HepG2 (cell line): ENCODE measurements around the gene IRF1. TPM values are rescaled to one million over a fixed set of nuclear protein-coding genes. Genes with fewer than 3 reads are reported as not detected.

Experiments
- ATRX ChIP-seq: sonication (generic); formaldehyde crosslinking; IDR thresholded peaks from 2 replicates; pipeline ENCODE4 v1.4.0; 2020; ENCODE audit warnings: missing genetic modification reagents, borderline replicate concordance
- EZH2 ChIP-seq: conservative IDR thresholded peaks from 2 replicates; pipeline ENCODE4 v1.6.1; 2012; ENCODE audit warnings: mild to moderate bottlenecking, low read depth, low read length, moderate library complexity
- FLYWCH1 ChIP-seq: sonication (generic); formaldehyde crosslinking; IDR thresholded peaks from 2 replicates; pipeline ENCODE4 v1.8.1; 2023; ENCODE audit warnings: mild to moderate bottlenecking, missing genetic modification reagents
- FOXM1 ChIP-seq: sonication (generic); formaldehyde crosslinking; IDR thresholded peaks from 2 replicates; pipeline ENCODE4 v1.5.0; 2020; ENCODE audit warnings: missing genetic modification reagents
- HNF4A ChIP-seq: sonication (generic); formaldehyde crosslinking; IDR thresholded peaks from 2 replicates; pipeline ENCODE4 v1.4.0; 2020; ENCODE audit warnings: missing genetic modification reagents
- HNRNPLL ChIP-seq: fragments of 200-400 bp; formaldehyde crosslinking; IDR thresholded peaks from 2 replicates; pipeline ENCODE4 v1.6.1; 2017; ENCODE audit warnings: mild to moderate bottlenecking, low read depth, low read length; ENCODE audit not compliant: poor library complexity, severe bottlenecking
- SALL2 ChIP-seq: sonication (generic); formaldehyde crosslinking; IDR thresholded peaks from 2 replicates; pipeline ENCODE4 v1.8.1; 2023; ENCODE audit warnings: mild to moderate bottlenecking, missing genetic modification reagents, inconsistent platforms
- SNAI1 ChIP-seq: sonication (generic); formaldehyde crosslinking; IDR thresholded peaks from 2 replicates; pipeline ENCODE4 v1.5.0; 2020; ENCODE audit warnings: mild to moderate bottlenecking, missing genetic modification reagents, borderline replicate concordance
- SOX5 ChIP-seq: IDR thresholded peaks from 2 replicates; pipeline ENCODE4 v1.6.1; 2016; ENCODE audit warnings: borderline replicate concordance
- XBP1 ChIP-seq: sonication (generic); formaldehyde crosslinking; IDR thresholded peaks from 2 replicates; pipeline ENCODE4 v1.5.0; 2020; ENCODE audit warnings: missing genetic modification reagents
- ZMYM3 ChIP-seq: sonication (generic); formaldehyde crosslinking; IDR thresholded peaks from 2 replicates; pipeline ENCODE4 v1.5.1; 2020; ENCODE audit warnings: mild to moderate bottlenecking, missing genetic modification reagents
- ZNF138 ChIP-seq: sonication (generic); formaldehyde crosslinking; IDR thresholded peaks from 2 replicates; pipeline ENCODE4 v1.5.0; 2020; ENCODE audit warnings: mild to moderate bottlenecking, low read depth, missing genetic modification reagents
- ZNF205 ChIP-seq: IDR thresholded peaks from 2 replicates; pipeline ENCODE4 v1.6.1; 2018; ENCODE audit warnings: missing biosample characterization, missing genetic modification reagents
- ZNF224 ChIP-seq: sonication (generic); formaldehyde crosslinking; IDR thresholded peaks from 2 replicates; pipeline ENCODE4 v1.5.0; 2020; ENCODE audit warnings: mild to moderate bottlenecking, missing genetic modification reagents
- ZNF225 ChIP-seq: sonication (generic); formaldehyde crosslinking; IDR thresholded peaks from 2 replicates; pipeline ENCODE4 v1.4.0; 2020; ENCODE audit warnings: mild to moderate bottlenecking, missing genetic modification reagents
- ZNF253 ChIP-seq: sonication (generic); formaldehyde crosslinking; IDR thresholded peaks from 2 replicates; pipeline ENCODE4 v1.8.0; 2022; ENCODE audit warnings: mild to moderate bottlenecking, missing genetic modification reagents, borderline replicate concordance
- ZNF30 ChIP-seq: sonication (generic); formaldehyde crosslinking; IDR thresholded peaks from 2 replicates; pipeline ENCODE4 v1.5.0; 2020; ENCODE audit warnings: mild to moderate bottlenecking, missing genetic modification reagents
- ZNF431 ChIP-seq: sonication (generic); formaldehyde crosslinking; IDR thresholded peaks from 2 replicates; pipeline ENCODE4 v1.9.0; 2022; ENCODE audit warnings: missing genetic modification reagents, low read depth, mild to moderate bottlenecking, borderline replicate concordance
- ZNF44 ChIP-seq: sonication (generic); formaldehyde crosslinking; IDR thresholded peaks from 2 replicates; pipeline ENCODE4 v1.5.1; 2020; ENCODE audit warnings: mild to moderate bottlenecking, missing genetic modification reagents
- ZNF644 ChIP-seq: IDR thresholded peaks from 2 replicates; pipeline ENCODE4 v1.6.1; 2016; ENCODE audit warnings: low read depth
- polyA plus RNA-seq, 8 experiments: library from polyadenylated mRNA; depleted of rRNA in 3 of 8; stranded (reverse) in 7 of 8; unstranded in 1 of 8; fragments of >200 nt; fragmentation: Illumina TruSeq in 4 of 8; extraction: Trizol in 4 of 8; gene quantifications; 2 replicates each; pipeline versions ENCODE4 v1.2.1 to v1.2.3, GENCODE V29; 2011 to 2016; ENCODE audit warnings: low read depth in 4 of 8, missing spikeins in 1 of 8, mixed read lengths in 1 of 8; ENCODE audit not compliant: insufficient read depth in 1 of 8
- total RNA-seq, 5 experiments: library from RNA; depleted of rRNA; stranded (reverse); fragments of >200 nt; fragmentation: Illumina TruSeq; extraction: Trizol; gene quantifications; 2 replicates each; pipeline ENCODE4 v1.2.3, GENCODE V29; 2016; ENCODE audit warnings: low read depth in 1 of 5
- TF ChIP-seq, protein P1 (sequence below): sonication (generic); formaldehyde crosslinking; IDR thresholded peaks from 2 replicates; pipeline ENCODE4 v1.5.0; 2020; ENCODE audit warnings: missing genetic modification reagents
- TF ChIP-seq, protein P2 (sequence below): sonication (generic); formaldehyde crosslinking; IDR thresholded peaks from 2 replicates; pipeline ENCODE4 v1.5.0; 2020; ENCODE audit warnings: missing genetic modification reagents, mild to moderate bottlenecking, borderline replicate concordance
- TF ChIP-seq, protein P3 (sequence below): IDR thresholded peaks from 2 replicates; pipeline ENCODE4 v1.6.1; 2016; ENCODE audit warnings: missing genetic modification reagents, missing compliant biosample characterization
- TF ChIP-seq, protein P4 (sequence below): sonication (generic); formaldehyde crosslinking; conservative IDR thresholded peaks from 2 replicates; pipeline ENCODE4 v1.4.0; 2020; ENCODE audit warnings: missing genetic modification reagents
- TF ChIP-seq, protein P5 (sequence below): sonication (generic); formaldehyde crosslinking; IDR thresholded peaks from 2 replicates; pipeline ENCODE4 v1.5.0; 2020; ENCODE audit warnings: mild to moderate bottlenecking, missing genetic modification reagents

Gene IRF1
- total and polyA plus RNA-seq, 2 of the 13 experiments (the other 11 are each of a cell fraction or from before 2014, with no cell fraction given) = 4.1 to 8.8 TPM

DNA sequence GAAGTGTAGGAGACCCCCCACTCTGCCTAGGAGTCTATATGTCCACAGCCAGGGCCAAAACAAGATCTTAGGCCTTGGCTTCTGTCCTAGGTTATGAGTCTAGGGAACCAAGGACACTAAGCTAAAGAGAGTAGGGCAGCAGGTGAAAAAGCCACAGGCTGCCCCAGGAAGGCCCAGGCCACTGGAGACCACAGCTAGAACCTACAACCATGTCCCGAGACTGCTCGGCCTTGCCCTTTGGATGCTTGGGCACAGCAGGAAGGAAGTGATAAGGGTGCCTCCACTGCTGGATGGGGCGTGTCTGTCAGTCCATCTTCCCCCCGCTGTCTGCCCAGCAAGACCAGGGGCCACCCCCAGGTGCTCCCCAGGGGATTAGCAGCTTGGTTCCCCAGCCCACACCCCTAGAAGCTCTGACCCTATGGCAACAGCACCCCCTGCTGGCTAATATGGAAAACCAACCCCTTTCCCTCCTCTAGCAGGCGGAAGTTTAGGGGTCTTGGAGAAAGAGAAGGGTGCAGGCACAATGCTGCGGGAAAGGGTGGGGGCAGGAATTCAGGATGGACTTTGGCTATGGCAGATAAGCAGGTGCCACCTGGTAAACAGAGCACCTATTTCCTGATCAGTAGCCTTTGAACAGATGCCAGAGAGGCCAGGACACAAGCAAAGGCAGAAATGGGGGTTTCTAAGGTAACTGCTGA is 10.5 kb upstream of the IRF1 start (continued):
- TF ChIP-seq EZH2 (no peak), ZNF253 (no peak), ZNF44 (peak; percentile 72; the same call in 1 of the 2 replicates), ZMYM3 (CRISPR knock-in tag) (peak; percentile 72), ZNF224 (CRISPR knock-in tag) (no peak), ZNF644 (CRISPR knock-in tag) (no peak), ZNF431 (CRISPR knock-in tag) (no peak), SNAI1 (CRISPR knock-in tag) (no peak), ZNF138 (CRISPR knock-in tag) (no peak), ATRX (CRISPR knock-in tag) (no peak), ZNF205 (CRISPR knock-in tag) (no peak), FLYWCH1 (CRISPR knock-in tag) (no peak), HNRNPLL (no peak), FOXM1 (CRISPR knock-in tag) (no peak), SALL2 (no peak), XBP1 (CRISPR knock-in tag) (no peak), SOX5 (peak; percentile 78), ZNF30 (CRISPR knock-in tag) (no peak), ZNF225 (CRISPR knock-in tag) (no peak; the same call in 1 of the 2 replicates), HNF4A (CRISPR knock-in tag) (peak; percentile 90)
- TF ChIP-seq, protein P1, sequence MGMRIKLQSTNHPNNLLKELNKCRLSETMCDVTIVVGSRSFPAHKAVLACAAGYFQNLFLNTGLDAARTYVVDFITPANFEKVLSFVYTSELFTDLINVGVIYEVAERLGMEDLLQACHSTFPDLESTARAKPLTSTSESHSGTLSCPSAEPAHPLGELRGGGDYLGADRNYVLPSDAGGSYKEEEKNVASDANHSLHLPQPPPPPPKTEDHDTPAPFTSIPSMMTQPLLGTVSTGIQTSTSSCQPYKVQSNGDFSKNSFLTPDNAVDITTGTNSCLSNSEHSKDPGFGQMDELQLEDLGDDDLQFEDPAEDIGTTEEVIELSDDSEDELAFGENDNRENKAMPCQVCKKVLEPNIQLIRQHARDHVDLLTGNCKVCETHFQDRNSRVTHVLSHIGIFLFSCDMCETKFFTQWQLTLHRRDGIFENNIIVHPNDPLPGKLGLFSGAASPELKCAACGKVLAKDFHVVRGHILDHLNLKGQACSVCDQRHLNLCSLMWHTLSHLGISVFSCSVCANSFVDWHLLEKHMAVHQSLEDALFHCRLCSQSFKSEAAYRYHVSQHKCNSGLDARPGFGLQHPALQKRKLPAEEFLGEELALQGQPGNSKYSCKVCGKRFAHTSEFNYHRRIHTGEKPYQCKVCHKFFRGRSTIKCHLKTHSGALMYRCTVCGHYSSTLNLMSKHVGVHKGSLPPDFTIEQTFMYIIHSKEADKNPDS (CRISPR knock-in tag) = 0 out of 2 replicates have a peak, but pooled peaks have one; percentile 37
- TF ChIP-seq, protein P2, sequence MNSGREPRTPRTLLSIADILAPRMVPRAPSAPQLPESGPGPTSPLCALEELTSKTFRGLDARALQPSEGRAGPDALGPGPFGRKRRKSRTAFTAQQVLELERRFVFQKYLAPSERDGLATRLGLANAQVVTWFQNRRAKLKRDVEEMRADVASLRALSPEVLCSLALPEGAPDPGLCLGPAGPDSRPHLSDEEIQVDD = no peak
- TF ChIP-seq, protein P3, sequence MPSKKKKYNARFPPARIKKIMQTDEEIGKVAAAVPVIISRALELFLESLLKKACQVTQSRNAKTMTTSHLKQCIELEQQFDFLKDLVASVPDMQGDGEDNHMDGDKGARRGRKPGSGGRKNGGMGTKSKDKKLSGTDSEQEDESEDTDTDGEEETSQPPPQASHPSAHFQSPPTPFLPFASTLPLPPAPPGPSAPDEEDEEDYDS (CRISPR knock-in tag) = no peak
- TF ChIP-seq, protein P4, sequence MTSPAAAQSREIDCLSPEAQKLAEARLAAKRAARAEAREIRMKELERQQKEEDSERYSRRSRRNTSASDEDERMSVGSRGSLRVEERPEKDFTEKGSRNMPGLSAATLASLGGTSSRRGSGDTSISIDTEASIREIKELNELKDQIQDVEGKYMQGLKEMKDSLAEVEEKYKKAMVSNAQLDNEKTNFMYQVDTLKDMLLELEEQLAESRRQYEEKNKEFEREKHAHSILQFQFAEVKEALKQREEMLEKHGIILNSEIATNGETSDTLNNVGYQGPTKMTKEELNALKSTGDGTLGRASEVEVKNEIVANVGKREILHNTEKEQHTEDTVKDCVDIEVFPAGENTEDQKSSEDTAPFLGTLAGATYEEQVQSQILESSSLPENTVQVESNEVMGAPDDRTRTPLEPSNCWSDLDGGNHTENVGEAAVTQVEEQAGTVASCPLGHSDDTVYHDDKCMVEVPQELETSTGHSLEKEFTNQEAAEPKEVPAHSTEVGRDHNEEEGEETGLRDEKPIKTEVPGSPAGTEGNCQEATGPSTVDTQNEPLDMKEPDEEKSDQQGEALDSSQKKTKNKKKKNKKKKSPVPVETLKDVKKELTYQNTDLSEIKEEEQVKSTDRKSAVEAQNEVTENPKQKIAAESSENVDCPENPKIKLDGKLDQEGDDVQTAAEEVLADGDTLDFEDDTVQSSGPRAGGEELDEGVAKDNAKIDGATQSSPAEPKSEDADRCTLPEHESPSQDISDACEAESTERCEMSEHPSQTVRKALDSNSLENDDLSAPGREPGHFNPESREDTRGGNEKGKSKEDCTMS (CRISPR knock-in tag) = no peak
- TF ChIP-seq, protein P5, sequence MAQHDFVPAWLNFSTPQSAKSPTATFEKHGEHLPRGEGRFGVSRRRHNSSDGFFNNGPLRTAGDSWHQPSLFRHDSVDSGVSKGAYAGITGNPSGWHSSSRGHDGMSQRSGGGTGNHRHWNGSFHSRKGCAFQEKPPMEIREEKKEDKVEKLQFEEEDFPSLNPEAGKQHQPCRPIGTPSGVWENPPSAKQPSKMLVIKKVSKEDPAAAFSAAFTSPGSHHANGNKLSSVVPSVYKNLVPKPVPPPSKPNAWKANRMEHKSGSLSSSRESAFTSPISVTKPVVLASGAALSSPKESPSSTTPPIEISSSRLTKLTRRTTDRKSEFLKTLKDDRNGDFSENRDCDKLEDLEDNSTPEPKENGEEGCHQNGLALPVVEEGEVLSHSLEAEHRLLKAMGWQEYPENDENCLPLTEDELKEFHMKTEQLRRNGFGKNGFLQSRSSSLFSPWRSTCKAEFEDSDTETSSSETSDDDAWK (CRISPR knock-in tag) = no peak
